ENCODE results near the gene RING1. TPM values are rescaled to one million over a fixed set of nuclear protein-coding genes. Genes with fewer than 3 reads are reported as not detected.

The RING1 gene
- total RNA-seq, 3 donors from 2014 or later, result 11.8 to 20.6 (median 19.5) TPM

GRCh38 chr6:33173535-33174180 lies 34.6 kb upstream of the RING1 start:
- intact Hi-C loops (cut with DNase I; ENCODE audit: low total_unique reads), result no loop called here
- Histone ChIP-seq H3K27ac (no peak overlapping the region), H3K4me1 (no peaks in the 10 kb centered on the region), H3K4me3 (no peak overlapping the region), H3K36me3 (no peaks in the 10 kb centered on the region), H3K27me3 (no peaks in the 10 kb centered on the region), H3K9me3 (no peaks in the 10 kb centered on the region)
- DNase-seq (ENCODE audit: low spot score in 2 of 2), result no peak
- TF ChIP-seq POLR2AphosphoS5 (IDR thresholded peaks at IDR 0.05), result no peak
- TF ChIP-seq POLR2A (IDR thresholded peaks at IDR 0.05), result no peak
- TF ChIP-seq CTCF (IDR thresholded peaks at IDR 0.05), result no peak

GRCh38 chr6:33174784-33175183 lies 33.5 kb upstream of the RING1 start:
- intact Hi-C loops (cut with DNase I; ENCODE audit: low total_unique reads), result no loop called here

GRCh38 chr6:33175436-33176069 lies 32.7 kb upstream of the RING1 start:
- no peaks in the 10 kb centered on the region for H3K9me3 ChIP-seq
- H3K4me3 ChIP-seq, result no peak overlapping the region
- H3K27ac ChIP-seq, result no peak overlapping the region
- intact Hi-C loops (cut with DNase I; ENCODE audit: low total_unique reads), result no loop called here
- H3K4me1 ChIP-seq, result no peaks in the 10 kb centered on the region
- DNase-seq (ENCODE audit: low spot score in 2 of 2), result no peak
- H3K27me3 ChIP-seq, result no peaks in the 10 kb centered on the region
- no peaks in the 10 kb centered on the region for H3K36me3 ChIP-seq
- TF ChIP-seq POLR2A (IDR thresholded peaks at IDR 0.05) (no peak), CTCF (IDR thresholded peaks at IDR 0.05) (no peak), POLR2AphosphoS5 (IDR thresholded peaks at IDR 0.05) (no peak)

More at GRCh38 chr6:33174784-33175183, 33.5 kb upstream of the RING1 start:
- Histone ChIP-seq H3K27me3 (no peaks in the 10 kb centered on the region), H3K27ac (no peak overlapping the region), H3K9me3 (no peaks in the 10 kb centered on the region), H3K4me1 (no peaks in the 10 kb centered on the region), H3K4me3 (no peak overlapping the region), H3K36me3 (no peaks in the 10 kb centered on the region)
- no peak for DNase-seq (ENCODE audit: low spot score in 2 of 2)
- TF ChIP-seq POLR2AphosphoS5 (IDR thresholded peaks at IDR 0.05) (no peak), POLR2A (IDR thresholded peaks at IDR 0.05) (no peak), CTCF (IDR thresholded peaks at IDR 0.05) (no peak)

- H3K4me1 ChIP-seq, result no peaks in the 10 kb centered on the region
- H3K4me3 ChIP-seq, result no peak overlapping the region
- H3K9me3 ChIP-seq, result no peaks in the 10 kb centered on the region
- no peak for DNase-seq (ENCODE audit: low spot score in 2 of 2)
- TF ChIP-seq CTCF (IDR thresholded peaks at IDR 0.05) (no peak), POLR2AphosphoS5 (IDR thresholded peaks at IDR 0.05) (no peak), POLR2A (IDR thresholded peaks at IDR 0.05) (no peak)
- no peak overlapping the region for H3K27ac ChIP-seq
- no peaks in the 10 kb centered on the region for H3K36me3 ChIP-seq
- no peaks in the 10 kb centered on the region for H3K27me3 ChIP-seq
- intact Hi-C loops (cut with DNase I; ENCODE audit: low total_unique reads), result no loop called here
Measured at GRCh38 chr6:33176906-33177305, 31.4 kb upstream of the RING1 start.

Data from breast epithelium (tissue), 4 donors.